ENCODE data around the gene OPHN1. TPM values are rescaled to one million over a fixed set of nuclear protein-coding genes. Genes with fewer than 3 reads are reported as not detected.
A peak's percentile ranks its signal among the peaks of the same experiment; 100 is the strongest.

OPHN1 gene
- total RNA-seq, 1 experiment from 2014 or later: 72.0 TPM

- no peak for DNase-seq (ENCODE audit: low read depth, low spot score)
- in situ Hi-C loops (cut with HindIII; ENCODE audit: low pct_unique_long_range_greater_than_20kb, low sequenced_read_pairs): no loop called here
Observed at GRCh38 chrX:68209008-68209407, 224.3 kb downstream of the OPHN1 start.

GRCh38 chrX:68204521-68205038 lies 228.7 kb downstream of the OPHN1 start:
- no peak for DNase-seq (ENCODE audit: low read depth, low spot score)

GRCh38 chrX:68203646-68204045 lies 229.6 kb downstream of the OPHN1 start:
- in situ Hi-C loops (cut with HindIII; ENCODE audit: low pct_unique_long_range_greater_than_20kb, low sequenced_read_pairs): no loop called here
- DNase-seq (ENCODE audit: low read depth, low spot score): no peak

More at GRCh38 chrX:68204521-68205038, 228.7 kb downstream of the OPHN1 start:
- in situ Hi-C loops (cut with HindIII; ENCODE audit: low pct_unique_long_range_greater_than_20kb, low sequenced_read_pairs): no loop called here

DNA sequence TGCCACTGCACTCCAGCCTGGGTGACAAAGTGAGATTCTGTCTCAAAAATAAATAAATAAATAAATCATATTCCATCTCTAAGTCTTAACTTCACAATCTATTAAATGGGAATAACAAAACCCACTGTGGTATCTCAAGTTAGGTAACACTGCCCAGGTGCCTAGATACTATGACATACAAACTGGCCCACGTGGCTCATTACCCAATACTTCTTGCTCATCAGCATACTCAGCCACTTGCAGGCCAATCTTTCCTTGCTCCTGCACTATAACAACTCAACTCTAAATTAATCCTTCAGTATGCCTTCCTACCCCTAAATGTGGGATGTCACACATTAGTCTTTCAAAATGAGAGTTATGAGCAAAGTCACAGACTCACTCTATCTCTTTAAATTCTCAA lies 230.1 kb downstream of the OPHN1 start:
- in situ Hi-C loops (cut with HindIII; ENCODE audit: low pct_unique_long_range_greater_than_20kb, low sequenced_read_pairs): no loop called here
- DNase-seq (ENCODE audit: low read depth, low spot score): no peak

- DNase-seq (ENCODE audit: low read depth, low spot score): no peak
- in situ Hi-C loops (cut with HindIII; ENCODE audit: low pct_unique_long_range_greater_than_20kb, low sequenced_read_pairs): no loop called here
Observed at GRCh38 chrX:68199062-68199848, 234.0 kb downstream of the OPHN1 start.

- peak; percentile 72 for DNase-seq (ENCODE audit: low read depth, low spot score)
- in situ Hi-C loops (cut with HindIII; ENCODE audit: low pct_unique_long_range_greater_than_20kb, low sequenced_read_pairs): no loop called here
Observed at GRCh38 chrX:68196939-68197791, 236.1 kb downstream of the OPHN1 start.

DNA sequence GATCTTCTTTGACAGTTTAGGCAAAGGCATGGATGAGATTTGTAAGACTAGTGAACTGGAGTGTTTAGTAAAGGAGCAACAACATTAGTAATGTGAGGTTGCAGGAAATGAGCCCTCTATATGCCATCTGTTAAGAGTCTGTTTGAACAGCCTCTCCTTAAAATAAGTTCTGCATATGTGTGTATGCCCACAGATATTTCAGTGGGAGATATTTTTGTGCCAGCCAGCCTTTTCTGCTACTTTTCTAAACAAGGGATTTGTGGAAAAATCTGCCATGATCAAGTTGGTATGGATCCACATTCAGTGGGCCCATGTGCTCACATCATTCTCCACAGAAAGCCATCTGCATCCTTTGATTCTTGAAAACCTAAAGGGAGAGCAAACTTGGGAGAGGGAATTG lies 237.7 kb downstream of the OPHN1 start:
- no peak for DNase-seq (ENCODE audit: low read depth, low spot score)
- in situ Hi-C loops (cut with HindIII; ENCODE audit: low pct_unique_long_range_greater_than_20kb, low sequenced_read_pairs): no loop called here

GRCh38 chrX:68193786-68194185 lies 239.5 kb downstream of the OPHN1 start:
- in situ Hi-C loops (cut with HindIII; ENCODE audit: low pct_unique_long_range_greater_than_20kb, low sequenced_read_pairs): no loop called here
- DNase-seq (ENCODE audit: low read depth, low spot score): no peak

DNA sequence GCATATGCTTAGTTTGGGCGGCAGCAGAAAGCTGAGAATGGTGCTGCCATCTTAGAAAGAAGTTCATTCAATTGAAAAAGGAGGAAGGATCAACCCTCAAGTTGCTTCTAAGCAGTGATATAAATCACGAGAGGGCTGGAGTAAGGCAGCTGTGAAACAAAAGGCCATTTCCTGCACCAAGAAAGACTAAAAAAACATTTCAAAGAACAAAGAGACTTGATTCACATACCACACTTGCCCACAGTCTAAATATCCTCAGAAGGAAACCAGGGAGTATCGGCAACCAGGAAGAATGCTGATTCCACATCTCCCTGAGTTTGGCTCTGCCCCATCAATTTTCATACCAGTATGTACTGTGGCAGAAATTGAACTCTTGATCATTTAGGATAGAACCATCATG lies 240.1 kb downstream of the OPHN1 start:
- DNase-seq (ENCODE audit: low read depth, low spot score): no peak
- in situ Hi-C loops (cut with HindIII; ENCODE audit: low pct_unique_long_range_greater_than_20kb, low sequenced_read_pairs): no loop called here

DNA sequence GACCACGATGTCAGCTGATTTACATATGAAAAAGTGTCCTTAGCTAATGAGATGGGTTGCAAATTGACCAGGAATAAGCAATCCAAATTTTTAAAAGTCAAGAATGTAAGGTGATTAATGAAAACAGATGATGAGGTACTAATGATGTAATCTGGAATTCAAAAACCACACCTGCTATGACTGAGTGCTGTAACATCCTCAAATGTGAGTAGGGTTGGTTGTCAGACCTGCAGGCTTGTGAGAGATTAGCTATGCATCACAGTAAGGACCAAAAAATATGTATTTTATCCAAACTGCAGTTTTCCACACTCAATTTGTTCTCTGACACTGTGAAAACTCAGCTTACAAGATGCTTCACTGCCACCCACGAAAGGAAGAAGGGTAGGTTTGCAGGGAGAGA lies 242.5 kb downstream of the OPHN1 start:
- DNase-seq (ENCODE audit: low read depth, low spot score): no peak
- in situ Hi-C loops (cut with HindIII; ENCODE audit: low pct_unique_long_range_greater_than_20kb, low sequenced_read_pairs): no loop called here

DNA sequence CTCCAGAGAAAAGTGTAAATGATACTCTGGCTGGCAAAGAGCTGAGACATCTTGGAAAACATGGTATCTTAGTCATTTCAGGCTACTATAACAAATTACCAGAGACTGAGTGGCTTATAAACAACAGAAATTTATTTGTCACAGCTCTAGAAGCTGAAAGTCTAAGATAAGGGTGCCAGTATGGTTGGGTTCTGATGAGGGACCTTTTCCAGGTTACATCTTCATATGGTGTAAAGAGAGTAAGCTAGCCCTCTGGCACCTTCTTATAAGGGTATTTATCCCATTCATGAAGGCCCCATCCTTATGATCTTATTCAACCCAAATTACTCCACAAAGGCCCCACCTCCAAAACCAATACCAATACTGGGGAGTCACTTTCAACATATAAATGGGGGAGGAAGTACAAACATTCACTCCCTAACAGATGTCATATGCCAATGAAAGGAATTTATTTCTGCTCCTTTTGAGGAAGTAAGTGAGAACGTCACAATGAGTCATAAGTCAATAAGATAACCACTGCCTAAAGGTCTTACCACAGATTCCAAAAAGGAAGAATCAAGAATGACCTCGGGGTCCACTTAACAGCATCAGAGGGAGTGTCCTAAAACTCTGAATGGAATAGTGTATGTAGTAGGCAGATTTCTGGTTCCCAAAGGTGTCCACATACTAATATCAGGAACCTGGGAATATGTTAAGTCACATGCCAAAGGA lies 246.6 kb downstream of the OPHN1 start:
- in situ Hi-C loops (cut with HindIII; ENCODE audit: low pct_unique_long_range_greater_than_20kb, low sequenced_read_pairs): no loop called here
- peak; percentile 82 for DNase-seq (ENCODE audit: low read depth, low spot score)

- DNase-seq (ENCODE audit: low read depth, low spot score): no peak
- in situ Hi-C loops (cut with HindIII; ENCODE audit: low pct_unique_long_range_greater_than_20kb, low sequenced_read_pairs): no loop called here
Observed at GRCh38 chrX:68185161-68185560, 248.1 kb downstream of the OPHN1 start.

DNA sequence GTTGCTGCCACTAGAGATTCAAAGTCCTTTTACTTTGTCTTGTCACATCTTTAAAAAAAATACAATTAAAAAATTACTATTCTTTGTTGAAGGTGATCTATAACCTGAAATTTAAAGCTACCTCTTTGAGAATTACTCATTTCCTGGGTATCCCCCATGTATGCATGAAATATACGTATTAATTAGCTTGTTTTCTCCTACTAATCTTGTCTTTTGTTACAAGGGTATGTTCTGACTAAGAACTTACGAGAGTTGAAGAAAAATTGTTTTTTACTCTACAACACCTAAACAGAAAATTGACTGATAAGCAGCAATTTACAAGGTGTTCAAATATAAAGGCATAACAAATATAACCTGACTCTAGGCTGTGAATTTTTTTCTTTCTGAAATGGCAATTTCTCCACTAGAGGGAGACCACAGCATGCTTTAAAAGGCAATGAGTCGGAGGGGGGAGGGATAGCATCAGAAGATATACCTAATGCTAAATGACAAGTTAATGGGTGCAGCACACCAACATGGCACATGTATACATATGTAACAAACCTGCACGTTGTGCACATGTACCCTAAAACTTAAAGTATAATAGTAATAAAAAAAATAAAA lies 249.6 kb downstream of the OPHN1 start:
- in situ Hi-C loops (cut with HindIII; ENCODE audit: low pct_unique_long_range_greater_than_20kb, low sequenced_read_pairs): no loop called here
- DNase-seq (ENCODE audit: low read depth, low spot score): peak; percentile 64

GRCh38 chrX:68180579-68180978 lies 252.7 kb downstream of the OPHN1 start:
- no peak for DNase-seq (ENCODE audit: low read depth, low spot score)
- in situ Hi-C loops (cut with HindIII; ENCODE audit: low pct_unique_long_range_greater_than_20kb, low sequenced_read_pairs): no loop called here

GRCh38 chrX:68179355-68179754 lies 253.9 kb downstream of the OPHN1 start:
- no peak for DNase-seq (ENCODE audit: low read depth, low spot score)
- in situ Hi-C loops (cut with HindIII; ENCODE audit: low pct_unique_long_range_greater_than_20kb, low sequenced_read_pairs): no loop called here

DNA sequence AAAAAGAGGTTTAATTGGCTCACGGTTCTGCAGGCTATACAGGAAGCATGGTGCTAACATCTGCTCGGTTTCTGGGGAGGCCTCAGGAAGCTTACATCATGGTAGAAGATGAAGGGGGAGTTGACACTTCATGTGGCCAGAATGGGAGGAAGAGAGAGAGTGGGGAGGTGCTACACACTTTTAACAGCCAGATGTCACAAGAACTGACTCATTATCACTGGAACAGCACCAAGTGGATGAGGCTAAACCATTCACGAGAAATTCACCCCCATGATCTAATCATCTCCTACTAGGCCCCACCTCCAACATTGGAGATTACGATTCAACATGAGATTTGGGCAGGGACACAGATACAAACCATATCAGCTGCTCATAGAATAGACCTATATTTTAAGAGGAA lies 255.8 kb downstream of the OPHN1 start:
- in situ Hi-C loops (cut with HindIII; ENCODE audit: low pct_unique_long_range_greater_than_20kb, low sequenced_read_pairs): no loop called here
- DNase-seq (ENCODE audit: low read depth, low spot score): no peak

- in situ Hi-C loops (cut with HindIII; ENCODE audit: low pct_unique_long_range_greater_than_20kb, low sequenced_read_pairs): no loop called here
- DNase-seq (ENCODE audit: low read depth, low spot score): no peak
Observed at GRCh38 chrX:68175562-68175961, 257.7 kb downstream of the OPHN1 start.

GRCh38 chrX:68163441-68163840 lies 269.9 kb downstream of the OPHN1 start:
- no peak for DNase-seq (ENCODE audit: low read depth, low spot score)
- in situ Hi-C loops (cut with HindIII; ENCODE audit: low pct_unique_long_range_greater_than_20kb, low sequenced_read_pairs): no loop called here

Data from SK-MEL-5 (cell line).